MM.1S (cell line): ENCODE measurements around the gene HSD17B11.
"Not testable (repeated sequence)": the region's sequence is repeated elsewhere in the genome, so short reads cannot be mapped to it uniquely, and the experiment has no call there.

Source experiments
- DNase-seq: peaks from one replicate; pipeline ENCODE4 v3.0.0-alpha.2; 2015
- H2AFZ ChIP-seq: fragments of 300-600 bp; sonication (generic); 2 replicates; pipeline ENCODE4 v1.6.0; 2016; ENCODE audit warnings: antibody characterized with exemption, low read length
- H3F3A ChIP-seq: fragments of 300-600 bp; sonication (generic); 2 replicates; pipeline ENCODE4 v1.6.1; 2016; ENCODE audit warnings: mild to moderate bottlenecking, antibody characterized with exemption, low read length, moderate library complexity, mixed read lengths; ENCODE audit not compliant: insufficient read depth
- H3K27ac ChIP-seq: fragments of 300-600 bp; sonication (generic); 2 replicates; pipeline ENCODE4 v1.5.1; 2016; ENCODE audit warnings: mild to moderate bottlenecking, low read length
- H3K27me3 ChIP-seq: fragments of 300-600 bp; sonication (generic); replicated peaks from 2 replicates; pipeline ENCODE4 v1.6.0; 2016; ENCODE audit warnings: low read length; ENCODE audit not compliant: insufficient read depth
- H3K36me3 ChIP-seq: fragments of 300-600 bp; sonication (generic); replicated peaks from 2 replicates; pipeline ENCODE4 v1.6.1; 2016; ENCODE audit warnings: mild to moderate bottlenecking, low read length, mixed read lengths; ENCODE audit not compliant: insufficient read depth
- H3K4me1 ChIP-seq: fragments of 300-600 bp; sonication (generic); 2 replicates; pipeline ENCODE4 v1.6.1; 2016; ENCODE audit warnings: low read length, mixed read lengths
- H3K4me2 ChIP-seq: fragments of 300-600 bp; sonication (generic); 2 replicates; pipeline ENCODE4 v1.6.0; 2016; ENCODE audit warnings: low read depth, low read length
- H3K4me3 ChIP-seq: fragments of 300-600 bp; sonication (generic); 2 replicates; pipeline ENCODE4 v1.5.1; 2016; ENCODE audit warnings: low read length, mixed read lengths
- H3K79me2 ChIP-seq: fragments of 300-600 bp; sonication (generic); 2 replicates; pipeline ENCODE4 v1.6.1; 2016; ENCODE audit warnings: mixed run types, low read length, mixed read lengths
- H3K9ac ChIP-seq: fragments of 300-600 bp; sonication (generic); 2 replicates; pipeline ENCODE4 v1.6.1; 2016; ENCODE audit warnings: low read length, mixed read lengths
- H3K9me2 ChIP-seq: fragments of 300-600 bp; sonication (generic); replicated peaks from 2 replicates; pipeline ENCODE4 v1.6.1; 2016; ENCODE audit warnings: mild to moderate bottlenecking, low read length, mixed read lengths; ENCODE audit not compliant: insufficient read depth
- H3K9me3 ChIP-seq: fragments of 300-600 bp; sonication (generic); replicated peaks from 2 replicates; pipeline ENCODE4 v1.6.1; 2016; ENCODE audit warnings: mild to moderate bottlenecking, low read length, mixed read lengths; ENCODE audit not compliant: insufficient read depth
- H4K20me1 ChIP-seq: fragments of 300-600 bp; sonication (generic); 2 replicates; pipeline ENCODE4 v1.6.1; 2016; ENCODE audit warnings: mild to moderate bottlenecking, low read length, moderate library complexity, mixed read lengths; ENCODE audit not compliant: insufficient read depth
- EZH2 ChIP-seq: fragments of 300-600 bp; sonication (generic); optimal IDR thresholded peaks from 2 replicates; pipeline ENCODE3; 2017; ENCODE audit warnings: low read depth, mild to moderate bottlenecking, antibody characterized with exemption, low read length, mixed read lengths
- EZH2phosphoT487 ChIP-seq: fragments of 300-600 bp; sonication (generic); IDR thresholded peaks from 2 replicates; pipeline ENCODE4 v1.6.1; 2018; ENCODE audit warnings: antibody characterized with exemption, low read length
- TF ChIP-seq, protein P1 (sequence below): fragments of 300-600 bp; sonication (generic); IDR thresholded peaks from 2 replicates; pipeline ENCODE4 v1.5.1; 2016; ENCODE audit warnings: antibody characterized with exemption, low read length, mixed read lengths

The HSD17B11 gene

GRCh38 chr4:87388901-87389300 is 2.1 kb downstream of the HSD17B11 start:
- Histone ChIP-seq H3K9me3 (no peaks in the 10 kb centered on the region), H3K27me3 (no peaks in the 10 kb centered on the region), H3K9me2 (no peaks in the 10 kb centered on the region), H3K4me1 (0 out of 2 replicates have a peak, but pooled peaks cover 6% of the 10 kb centered on the region), H3K4me3 (no peak overlapping the region), H3K9ac (no peak overlapping the region), H3K4me2 (no peak overlapping the region), H3F3A (peaks cover 3% of the 10 kb centered on the region), H2AFZ (no peak overlapping the region), H4K20me1 (no peaks in the 10 kb centered on the region), H3K79me2 (peaks cover 21% of the 10 kb centered on the region), H3K36me3 (no peaks in the 10 kb centered on the region), H3K27ac (no peak overlapping the region)
- TF ChIP-seq EZH2, result no peak
- TF ChIP-seq, protein P1, sequence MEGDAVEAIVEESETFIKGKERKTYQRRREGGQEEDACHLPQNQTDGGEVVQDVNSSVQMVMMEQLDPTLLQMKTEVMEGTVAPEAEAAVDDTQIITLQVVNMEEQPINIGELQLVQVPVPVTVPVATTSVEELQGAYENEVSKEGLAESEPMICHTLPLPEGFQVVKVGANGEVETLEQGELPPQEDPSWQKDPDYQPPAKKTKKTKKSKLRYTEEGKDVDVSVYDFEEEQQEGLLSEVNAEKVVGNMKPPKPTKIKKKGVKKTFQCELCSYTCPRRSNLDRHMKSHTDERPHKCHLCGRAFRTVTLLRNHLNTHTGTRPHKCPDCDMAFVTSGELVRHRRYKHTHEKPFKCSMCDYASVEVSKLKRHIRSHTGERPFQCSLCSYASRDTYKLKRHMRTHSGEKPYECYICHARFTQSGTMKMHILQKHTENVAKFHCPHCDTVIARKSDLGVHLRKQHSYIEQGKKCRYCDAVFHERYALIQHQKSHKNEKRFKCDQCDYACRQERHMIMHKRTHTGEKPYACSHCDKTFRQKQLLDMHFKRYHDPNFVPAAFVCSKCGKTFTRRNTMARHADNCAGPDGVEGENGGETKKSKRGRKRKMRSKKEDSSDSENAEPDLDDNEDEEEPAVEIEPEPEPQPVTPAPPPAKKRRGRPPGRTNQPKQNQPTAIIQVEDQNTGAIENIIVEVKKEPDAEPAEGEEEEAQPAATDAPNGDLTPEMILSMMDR, result no peak
- no peak for DNase-seq

DNA sequence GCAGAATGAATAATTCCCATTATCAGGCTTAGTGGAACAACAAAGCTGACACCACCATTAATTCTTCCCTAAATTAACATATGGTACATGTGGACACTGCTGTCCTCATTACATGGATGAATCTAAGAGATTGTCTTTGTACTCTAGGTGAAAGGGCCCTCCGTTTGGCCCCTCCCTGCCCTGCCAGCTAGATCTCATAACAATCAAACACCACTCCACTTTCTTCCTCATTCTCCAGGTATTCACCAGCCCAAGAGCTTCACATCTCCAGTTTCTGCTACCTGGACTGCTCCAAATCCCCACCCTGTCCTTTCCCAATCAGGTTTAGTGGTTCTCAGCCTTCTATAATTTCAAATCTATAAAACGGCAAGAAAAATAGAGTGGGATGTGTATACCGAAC is 3.8 kb downstream of the HSD17B11 start:
- H3K9me3 ChIP-seq, result no peaks in the 10 kb centered on the region
- H4K20me1 ChIP-seq, result no peaks in the 10 kb centered on the region
- no peak overlapping the region for H3K4me3 ChIP-seq

DNA sequence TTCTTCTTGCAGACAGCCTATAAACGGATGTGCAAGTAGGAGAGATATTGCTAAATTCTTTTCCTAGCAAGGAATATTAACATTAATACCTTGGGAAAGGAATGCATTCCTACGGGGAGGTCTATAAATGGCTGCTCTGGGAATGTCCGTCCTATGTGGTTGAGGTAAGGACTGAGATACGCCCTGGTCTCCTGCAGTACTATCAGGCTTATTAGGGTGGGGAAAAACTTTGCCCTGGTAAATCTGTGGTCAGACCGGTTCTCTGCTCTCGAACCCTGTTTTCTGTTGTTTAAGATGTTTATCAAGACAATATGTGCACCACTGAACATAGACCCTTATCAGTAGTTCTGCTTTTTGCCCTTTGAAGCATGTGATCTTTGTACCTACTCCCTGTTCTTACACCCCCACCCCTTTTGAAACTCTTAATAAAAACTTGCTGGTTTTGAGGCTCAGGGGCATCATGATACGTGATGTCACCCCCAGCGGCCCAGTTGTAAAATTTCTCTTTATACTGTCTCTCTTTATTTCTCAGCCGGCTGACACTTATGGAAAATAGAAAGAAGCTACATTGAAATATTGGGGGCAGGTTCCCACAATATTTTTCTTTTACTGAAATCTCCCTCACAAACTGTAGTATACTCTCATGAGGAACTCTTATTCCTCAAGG is 6.4 kb downstream of the HSD17B11 start:
- not testable (repeated sequence) for H4K20me1 ChIP-seq, H3K36me3 ChIP-seq, H3F3A ChIP-seq, H3K27ac ChIP-seq, H3K9me3 ChIP-seq, H3K4me3 ChIP-seq, H3K4me2 ChIP-seq, H3K27me3 ChIP-seq, DNase-seq, H3K4me1 ChIP-seq, H3K9me2 ChIP-seq, H2AFZ ChIP-seq, H3K9ac ChIP-seq
- H3K79me2 ChIP-seq, result peaks cover 17% of the 10 kb centered on the region

More for the DNA sequence above, 3.8 kb downstream of the HSD17B11 start:
- H3K9me2 ChIP-seq, result no peaks in the 10 kb centered on the region
- no peak overlapping the region for H3K27ac ChIP-seq
- no peak for DNase-seq
- 0 out of 2 replicates have a peak, but pooled peaks cover 6% of the 10 kb centered on the region for H3K4me1 ChIP-seq
- H3K36me3 ChIP-seq, result no peaks in the 10 kb centered on the region
- no peak overlapping the region for H2AFZ ChIP-seq
- H3K4me2 ChIP-seq, result no peak overlapping the region
- peaks cover 3% of the 10 kb centered on the region for H3F3A ChIP-seq
- no peaks in the 10 kb centered on the region for H3K27me3 ChIP-seq
- no peak overlapping the region for H3K9ac ChIP-seq
- peaks cover 21% of the 10 kb centered on the region for H3K79me2 ChIP-seq
- TF ChIP-seq, protein P1, result no peak
- no peak for TF ChIP-seq EZH2

- peaks cover 10% of the 10 kb centered on the region; the same call in 1 of the 2 replicates for H3K79me2 ChIP-seq
- no peak overlapping the region for H3K4me2 ChIP-seq
- TF ChIP-seq, protein P1, result no peak
- TF ChIP-seq EZH2, result no peak
- no peak for TF ChIP-seq EZH2phosphoT487
Measured at GRCh38 chr4:87382931-87383330, 8.1 kb downstream of the HSD17B11 start.

More at GRCh38 chr4:87382931-87383330, 8.1 kb downstream of the HSD17B11 start:
- no peak overlapping the region for H3K27ac ChIP-seq
- no peaks in the 10 kb centered on the region for H3K9me2 ChIP-seq
- H3F3A ChIP-seq, result no peaks in the 10 kb centered on the region
- no peaks in the 10 kb centered on the region for H3K36me3 ChIP-seq
- no peak overlapping the region for H2AFZ ChIP-seq
- no peaks in the 10 kb centered on the region for H4K20me1 ChIP-seq
- no peak overlapping the region for H3K4me3 ChIP-seq
- H3K9ac ChIP-seq, result no peak overlapping the region
- H3K9me3 ChIP-seq, result no peaks in the 10 kb centered on the region
- DNase-seq, result no peak
- peaks cover 3% of the 10 kb centered on the region; the same call in 1 of the 2 replicates for H3K4me1 ChIP-seq
- no peaks in the 10 kb centered on the region for H3K27me3 ChIP-seq
